Transverse colon (tissue), 4 donors: ENCODE measurements around the gene ARHGAP31. TPM values are rescaled to one million over a fixed set of nuclear protein-coding genes. Genes with fewer than 3 reads are reported as not detected.
A peak's percentile ranks its signal among the peaks of the same experiment; 100 is the strongest.

ENCODE experiments used
- DNase-seq: peaks from one replicate; pipeline ENCODE4 v3.0.0-alpha.2; 2019
- H3K27ac ChIP-seq, 4 donors: fragments of 200-600 bp; sonication (generic); 2 replicates each; pipeline ENCODE4 v1.5.1; 2016 to 2018; ENCODE audit warnings: inconsistent platforms in 4 of 4
- H3K27me3 ChIP-seq: fragments of 200-600 bp; sonication (generic); 2 replicates; pipeline ENCODE4 v1.5.1; 2017; ENCODE audit warnings: inconsistent platforms
- H3K36me3 ChIP-seq, 4 donors: fragments of 200-600 bp; sonication (generic); 2 replicates each; pipeline ENCODE4 v1.5.1; 2017 to 2019; ENCODE audit warnings: inconsistent platforms in 4 of 4
- H3K4me1 ChIP-seq, 4 donors: fragments of 200-600 bp; sonication (generic); 2 replicates each; pipeline ENCODE4 v1.5.1; 2017 to 2020; ENCODE audit warnings: inconsistent platforms in 4 of 4
- H3K4me3 ChIP-seq, 4 donors: fragments of 200-600 bp; sonication (generic); 1 replicate in 1 of 4; 2 replicates in 3 of 4; pipeline versions ENCODE4 v1.5.1 to v1.6.1; 2017 to 2019; ENCODE audit warnings: inconsistent platforms in 4 of 4
- H3K9me3 ChIP-seq, 2 donors: fragments of 200-600 bp; sonication (generic); 2 replicates each; pipeline ENCODE4 v1.5.1; 2017 to 2019; ENCODE audit warnings: inconsistent platforms in 2 of 2
- EP300 ChIP-seq: sonication (generic); formaldehyde crosslinking; IDR thresholded peaks from one replicate; pipeline ENCODE4 v1.6.1; 2017; ENCODE audit warnings: antibody characterized with exemption, low read depth
- POLR2A ChIP-seq: fragments of 450-650 bp; IDR thresholded peaks from one replicate; pipeline ENCODE4 v1.6.1; 2016; ENCODE audit warnings: antibody characterized with exemption, mild to moderate bottlenecking, moderate library complexity
- POLR2AphosphoS5 ChIP-seq, 3 donors: sonication (generic); formaldehyde crosslinking; IDR thresholded peaks; one replicate each; pipeline ENCODE4 v1.6.1; 2016; ENCODE audit warnings: antibody characterized with exemption in 3 of 3
- WGBS, 2 donors: methylation state at CpG; one replicate each; pipeline ENCODE4 v1.1.5; 2018; ENCODE audit warnings: low coverage in 1 of 2; 5-methylcytosine and 5-hydroxymethylcytosine counted together
- in situ Hi-C, 4 donors: fragments of 200-750 bp; cut with MboI; loops; one replicate each; pipeline versions ENCODE4 v1.15.0 to v1.15.1; 2017; ENCODE audit warnings: low sequenced_read_pairs in 3 of 4, low pct_ligation_motif_present in 1 of 4, low pct_unique_long_range_greater_than_20kb in 1 of 4
- intact Hi-C: fragments of 100-400 bp; cut with DNase I; formaldehyde crosslinking; loops from one replicate; pipeline ENCODE4 v1.15.1; 2023; ENCODE audit warnings: low total_unique reads
- total RNA-seq, 4 donors: library from RNA; depleted of rRNA; stranded (reverse); fragments of >200 nt; gene quantifications; one replicate each; pipeline ENCODE4 v1.1.0, GENCODE V29; 2016
- TF ChIP-seq, protein P1 (sequence below), 5 experiments: fragments of 200-600 bp in 3 of 5; fragments of 450-650 bp in 2 of 5; sonication (generic) in 3 of 5; IDR thresholded peaks; 1 replicate in 2 of 5; 2 replicates in 3 of 5; pipeline ENCODE4 v1.5.1; 2016 to 2017; ENCODE audit warnings: antibody characterized with exemption in 5 of 5, inconsistent platforms in 3 of 5, mild to moderate bottlenecking in 2 of 5, moderate library complexity in 1 of 5

ARHGAP31 gene
- total RNA-seq, 4 donors from 2014 or later: 6.7 to 68.5 (median 9.6) TPM

DNA sequence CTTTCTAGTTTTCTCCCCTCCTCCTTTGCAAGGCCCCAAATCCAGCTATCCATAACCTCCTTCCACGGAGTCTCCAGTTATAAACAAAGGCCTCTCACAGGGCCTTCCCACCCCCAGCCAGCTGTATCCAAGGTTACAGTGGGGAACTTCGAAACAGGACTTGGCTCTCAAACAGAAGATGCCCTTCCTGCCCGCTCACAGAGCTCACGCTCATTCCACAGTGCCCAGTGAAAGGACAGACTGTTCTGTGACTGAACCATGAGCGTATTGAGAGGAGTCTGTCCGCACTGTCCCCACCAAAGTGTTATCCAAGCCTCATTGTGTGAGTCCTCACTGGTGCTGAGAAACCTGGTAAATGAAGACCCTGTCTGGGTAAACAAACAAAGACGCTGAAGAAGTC lies 35.4 kb downstream of the ARHGAP31 start:
- Histone ChIP-seq H3K27ac (peak overlapping the region in 1 of 4 donors; percentile 7), H3K4me1 (peaks cover 0 to 20% (median 0%) of the 10 kb centered on the region in 4 donors), H3K27me3 (no peaks in the 10 kb centered on the region), H3K9me3 (no peaks in the 10 kb centered on the region), H3K36me3 (no peaks in the 10 kb centered on the region), H3K4me3 (no peak overlapping the region)
- in situ Hi-C loops: no loop called here
- no peak for DNase-seq
- intact Hi-C loops: no loop called here
- TF ChIP-seq POLR2A: no peak
- no peak for TF ChIP-seq POLR2AphosphoS5 (IDR thresholded peaks at IDR 0.05)
- TF ChIP-seq EP300: no peak
- WGBS, 2 donors: 62 to 79% methylated on average over 2 to 7 of the region's 7 CpGs

DNA sequence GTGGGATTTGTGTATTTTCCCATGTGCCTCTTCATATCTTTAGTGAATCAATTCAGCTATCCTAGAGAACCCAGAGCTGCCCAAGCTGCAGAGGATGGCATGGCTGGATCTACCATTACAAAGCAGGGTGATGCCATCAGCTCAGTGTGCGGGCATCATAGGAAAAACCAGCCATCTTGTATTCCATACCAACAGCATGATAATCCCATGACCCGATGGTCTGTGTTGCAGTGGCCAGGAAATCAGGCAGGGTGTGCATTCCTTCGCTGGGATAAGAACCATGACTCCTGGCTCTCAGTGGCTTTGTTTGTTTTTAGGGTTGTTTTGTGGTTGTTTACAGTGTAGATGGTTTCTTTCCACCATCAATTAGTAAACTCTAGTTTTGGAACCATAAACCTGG lies 36.0 kb downstream of the ARHGAP31 start:
- TF ChIP-seq, protein P1, sequence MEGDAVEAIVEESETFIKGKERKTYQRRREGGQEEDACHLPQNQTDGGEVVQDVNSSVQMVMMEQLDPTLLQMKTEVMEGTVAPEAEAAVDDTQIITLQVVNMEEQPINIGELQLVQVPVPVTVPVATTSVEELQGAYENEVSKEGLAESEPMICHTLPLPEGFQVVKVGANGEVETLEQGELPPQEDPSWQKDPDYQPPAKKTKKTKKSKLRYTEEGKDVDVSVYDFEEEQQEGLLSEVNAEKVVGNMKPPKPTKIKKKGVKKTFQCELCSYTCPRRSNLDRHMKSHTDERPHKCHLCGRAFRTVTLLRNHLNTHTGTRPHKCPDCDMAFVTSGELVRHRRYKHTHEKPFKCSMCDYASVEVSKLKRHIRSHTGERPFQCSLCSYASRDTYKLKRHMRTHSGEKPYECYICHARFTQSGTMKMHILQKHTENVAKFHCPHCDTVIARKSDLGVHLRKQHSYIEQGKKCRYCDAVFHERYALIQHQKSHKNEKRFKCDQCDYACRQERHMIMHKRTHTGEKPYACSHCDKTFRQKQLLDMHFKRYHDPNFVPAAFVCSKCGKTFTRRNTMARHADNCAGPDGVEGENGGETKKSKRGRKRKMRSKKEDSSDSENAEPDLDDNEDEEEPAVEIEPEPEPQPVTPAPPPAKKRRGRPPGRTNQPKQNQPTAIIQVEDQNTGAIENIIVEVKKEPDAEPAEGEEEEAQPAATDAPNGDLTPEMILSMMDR (IDR thresholded peaks at IDR 0.05): no peak
- TF ChIP-seq EP300 (no peak), POLR2AphosphoS5 (IDR thresholded peaks at IDR 0.05) (no peak), POLR2A (no peak)
- in situ Hi-C loops (no loop called here), intact Hi-C loops (no loop called here)
- Histone ChIP-seq H3K36me3 (no peaks in the 10 kb centered on the region), H3K4me1 (peaks cover 0 to 20% (median 0%) of the 10 kb centered on the region in 4 donors), H3K4me3 (no peak overlapping the region), H3K27ac (peak overlapping the region in 3 of 4 donors; percentile 5 to 7 (median 6)), H3K9me3 (no peaks in the 10 kb centered on the region), H3K27me3 (no peaks in the 10 kb centered on the region)
- 68 to 75% methylated on average over 3 of the region's 3 CpGs for WGBS, 2 donors
- DNase-seq: no peak

DNA sequence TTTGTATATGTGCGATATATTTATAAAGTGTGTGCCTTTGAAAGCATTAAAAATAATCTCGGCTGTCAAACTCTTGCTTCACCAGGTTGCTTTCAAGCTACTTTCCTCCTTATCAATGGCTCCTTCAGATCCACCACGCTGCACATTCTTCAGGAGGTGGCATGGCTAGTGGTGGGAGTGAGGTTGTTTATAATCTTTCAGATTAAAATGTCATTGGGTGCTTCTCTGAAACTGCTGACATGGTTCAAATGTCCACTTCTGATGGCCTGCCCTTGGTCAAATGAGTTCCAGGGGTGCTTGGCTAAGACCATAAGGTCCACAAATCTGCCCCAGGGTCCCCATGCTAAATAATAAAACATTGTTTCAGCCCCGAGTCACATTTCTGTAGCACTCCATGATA lies 36.7 kb downstream of the ARHGAP31 start:
- no peak for DNase-seq
- WGBS, 2 donors: 77 to 94% methylated on average over 3 to 4 of the region's 4 CpGs
- in situ Hi-C loops: no loop called here
- TF ChIP-seq EP300 (no peak), POLR2A (no peak), POLR2AphosphoS5 (IDR thresholded peaks at IDR 0.05) (no peak)
- TF ChIP-seq, protein P1 (IDR thresholded peaks at IDR 0.05): no peak
- H3K27ac ChIP-seq: peak overlapping the region in 2 of 4 donors; percentile 5 to 6
- H3K4me3 ChIP-seq: no peak overlapping the region
- no peaks in the 10 kb centered on the region for H3K36me3 ChIP-seq
- H3K27me3 ChIP-seq: no peaks in the 10 kb centered on the region
- H3K4me1 ChIP-seq: peaks cover 0 to 20% (median 0%) of the 10 kb centered on the region in 4 donors
- intact Hi-C loops: no loop called here
- H3K9me3 ChIP-seq: no peaks in the 10 kb centered on the region

DNA sequence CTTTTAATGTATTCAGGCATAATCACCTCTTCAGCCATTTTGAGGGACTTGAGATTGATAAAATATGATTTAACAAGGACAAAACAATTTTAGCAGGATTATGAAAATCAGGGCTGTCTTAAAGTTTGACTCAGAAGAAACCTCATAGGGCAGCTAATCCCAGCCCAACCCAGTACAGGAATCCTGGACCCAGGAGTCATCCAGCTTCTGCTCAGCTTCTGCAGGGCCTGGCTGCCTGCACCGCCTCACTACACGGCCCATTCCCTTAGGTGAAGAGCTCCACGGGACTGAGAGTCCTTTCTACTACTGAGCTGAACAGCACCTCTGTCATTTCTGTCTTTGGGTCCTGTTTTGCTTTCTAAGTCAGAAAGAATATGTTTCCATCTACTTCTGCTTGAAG lies 37.5 kb downstream of the ARHGAP31 start:
- no peaks in the 10 kb centered on the region for H3K9me3 ChIP-seq
- no peak overlapping the region for H3K27ac ChIP-seq
- H3K4me1 ChIP-seq: peaks cover 0 to 20% (median 0%) of the 10 kb centered on the region in 4 donors
- intact Hi-C loops (no loop called here), in situ Hi-C loops (no loop called here)
- no peak for TF ChIP-seq POLR2AphosphoS5 (IDR thresholded peaks at IDR 0.05)
- no peak for TF ChIP-seq EP300
- 88 to 100% methylated on average over 2 to 3 of the region's 3 CpGs for WGBS, 2 donors
- no peak overlapping the region for H3K4me3 ChIP-seq
- DNase-seq: no peak
- no peaks in the 10 kb centered on the region for H3K36me3 ChIP-seq
- no peaks in the 10 kb centered on the region for H3K27me3 ChIP-seq

DNA sequence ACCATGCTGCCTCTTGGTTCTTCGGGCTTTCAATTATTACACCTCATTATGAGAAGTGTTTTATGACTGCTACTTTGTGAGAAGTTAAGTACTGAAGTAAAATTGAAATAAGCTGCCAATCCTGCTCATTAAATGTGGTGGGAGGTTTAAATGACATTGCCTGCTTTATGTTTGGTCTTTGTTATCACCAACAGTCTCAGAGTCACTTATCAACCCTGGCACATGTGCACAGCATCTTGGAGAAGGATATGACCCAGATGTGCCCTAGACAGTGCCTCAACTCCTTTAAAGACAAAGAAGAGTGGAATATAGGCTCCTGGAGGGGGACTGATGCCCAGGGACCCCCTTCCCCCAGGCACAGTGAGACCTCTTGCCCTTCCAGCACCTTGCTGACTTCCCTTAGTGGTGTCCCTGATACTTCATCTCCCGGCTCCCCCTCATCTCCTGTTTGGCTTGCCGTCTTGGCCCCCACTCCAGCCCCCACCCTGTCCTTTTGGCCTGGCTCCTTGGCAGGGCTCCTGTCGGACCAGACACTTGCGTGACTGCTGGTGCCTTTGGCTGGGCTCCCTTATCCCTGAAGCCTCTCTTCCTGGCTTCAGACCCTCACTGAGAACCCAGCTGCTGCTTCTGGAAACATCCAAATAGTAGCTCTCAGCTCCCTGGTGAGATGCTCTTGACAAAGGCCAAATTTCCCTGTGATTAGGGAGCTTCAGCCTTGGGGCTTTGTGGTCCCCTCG lies 39.8 kb downstream of the ARHGAP31 start:
- DNase-seq: no peak
- peaks cover 0 to 17% (median 0%) of the 10 kb centered on the region in 4 donors for H3K4me1 ChIP-seq

More for the DNA sequence above, 39.8 kb downstream of the ARHGAP31 start:
- in situ Hi-C loops: no loop called here
- 55 to 78% methylated on average over 4 to 6 of the region's 6 CpGs for WGBS, 2 donors
- Histone ChIP-seq H3K9me3 (no peaks in the 10 kb centered on the region), H3K27me3 (no peaks in the 10 kb centered on the region), H3K36me3 (no peaks in the 10 kb centered on the region), H3K27ac (peak overlapping the region in 1 of 4 donors; percentile 18), H3K4me3 (no peak overlapping the region)
- TF ChIP-seq EP300: no peak
- TF ChIP-seq, protein P1 (IDR thresholded peaks at IDR 0.05): no peak
- no peak for TF ChIP-seq POLR2A
- no peak for TF ChIP-seq POLR2AphosphoS5 (IDR thresholded peaks at IDR 0.05)
- intact Hi-C loops: no loop called here
